SJCRH30 (cell line): ENCODE data around the gene TRIM17. TPM values are rescaled to one million over a fixed set of nuclear protein-coding genes. Genes with fewer than 3 reads are reported as not detected.

ENCODE experiments used
- DNase-seq, 2 experiments: peaks; one replicate each; pipeline ENCODE4 v3.0.0-alpha.2; 2015 to 2020
- H3K27ac ChIP-seq: fragments of 250-450 bp; sonication (Bioruptor Pico); 2 replicates; pipeline ENCODE4 v1.5.1; 2020; ENCODE audit warnings: mild to moderate bottlenecking, moderate library complexity
- H3K27me3 ChIP-seq: fragments of 250-450 bp; sonication (Bioruptor Pico); 2 replicates; pipeline ENCODE4 v1.5.1; 2020; ENCODE audit warnings: mild to moderate bottlenecking, moderate library complexity
- H3K36me3 ChIP-seq: fragments of 250-450 bp; sonication (Bioruptor Pico); 2 replicates; pipeline ENCODE4 v1.5.1; 2020; ENCODE audit warnings: mild to moderate bottlenecking, moderate library complexity
- H3K4me1 ChIP-seq: fragments of 250-450 bp; sonication (Bioruptor Pico); 2 replicates; pipeline ENCODE4 v1.5.1; 2020; ENCODE audit warnings: mild to moderate bottlenecking, moderate library complexity
- H3K4me3 ChIP-seq: fragments of 250-450 bp; sonication (Bioruptor Pico); 2 replicates; pipeline ENCODE4 v1.5.1; 2020; ENCODE audit warnings: mild to moderate bottlenecking, moderate library complexity
- H3K9me3 ChIP-seq: fragments of 250-450 bp; sonication (Bioruptor Pico); replicated peaks from 2 replicates; pipeline ENCODE4 v1.5.1; 2020; ENCODE audit warnings: mild to moderate bottlenecking, moderate library complexity
- total RNA-seq: library from RNA; depleted of rRNA; stranded (reverse); fragments of >200 nt; shearing (Covaris generic); gene quantifications from 2 replicates; pipeline ENCODE4 v1.2.3, GENCODE V29; 2014; rRNA removed

The TRIM17 gene
- total RNA-seq, 1 experiment from 2014 or later: not detected

DNA sequence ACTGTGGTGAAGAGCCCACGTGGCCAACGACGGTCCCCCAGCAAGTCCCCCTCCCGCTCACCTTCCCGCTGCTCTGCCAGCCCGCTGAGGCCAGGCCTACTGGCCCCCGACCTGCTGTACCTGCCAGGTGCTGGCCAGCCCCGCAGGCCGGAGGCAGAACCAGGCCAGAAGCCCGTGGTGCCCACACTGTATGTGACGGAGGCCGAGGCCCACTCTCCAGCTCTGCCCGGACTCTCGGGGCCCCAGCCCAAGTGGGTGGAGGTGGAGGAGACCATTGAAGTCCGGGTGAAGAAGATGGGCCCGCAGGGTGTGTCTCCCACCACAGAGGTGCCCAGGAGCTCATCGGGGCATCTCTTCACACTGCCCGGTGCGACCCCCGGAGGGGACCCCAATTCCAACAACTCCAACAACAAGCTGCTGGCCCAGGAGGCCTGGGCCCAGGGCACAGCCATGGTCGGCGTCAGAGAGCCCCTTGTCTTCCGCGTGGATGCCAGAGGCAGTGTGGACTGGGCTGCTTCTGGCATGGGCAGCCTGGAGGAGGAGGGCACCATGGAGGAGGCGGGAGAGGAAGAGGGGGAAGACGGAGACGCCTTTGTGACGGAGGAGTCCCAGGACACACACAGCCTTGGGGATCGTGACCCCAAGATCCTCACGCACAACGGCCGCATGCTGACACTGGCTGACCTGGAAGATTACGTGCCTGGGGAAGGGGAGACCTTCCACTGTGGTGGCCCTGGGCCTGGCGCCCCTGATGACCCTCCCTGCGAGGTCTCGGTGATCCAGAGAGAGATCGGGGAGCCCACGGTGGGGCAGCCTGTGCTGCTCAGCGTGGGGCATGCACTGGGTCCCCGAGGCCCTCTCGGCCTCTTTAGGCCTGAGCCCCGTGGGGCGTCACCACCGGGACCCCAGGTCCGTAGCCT lies 56.8 kb downstream of the TRIM17 start:
- H3K36me3 ChIP-seq: no peaks in the 10 kb centered on the region

DNA sequence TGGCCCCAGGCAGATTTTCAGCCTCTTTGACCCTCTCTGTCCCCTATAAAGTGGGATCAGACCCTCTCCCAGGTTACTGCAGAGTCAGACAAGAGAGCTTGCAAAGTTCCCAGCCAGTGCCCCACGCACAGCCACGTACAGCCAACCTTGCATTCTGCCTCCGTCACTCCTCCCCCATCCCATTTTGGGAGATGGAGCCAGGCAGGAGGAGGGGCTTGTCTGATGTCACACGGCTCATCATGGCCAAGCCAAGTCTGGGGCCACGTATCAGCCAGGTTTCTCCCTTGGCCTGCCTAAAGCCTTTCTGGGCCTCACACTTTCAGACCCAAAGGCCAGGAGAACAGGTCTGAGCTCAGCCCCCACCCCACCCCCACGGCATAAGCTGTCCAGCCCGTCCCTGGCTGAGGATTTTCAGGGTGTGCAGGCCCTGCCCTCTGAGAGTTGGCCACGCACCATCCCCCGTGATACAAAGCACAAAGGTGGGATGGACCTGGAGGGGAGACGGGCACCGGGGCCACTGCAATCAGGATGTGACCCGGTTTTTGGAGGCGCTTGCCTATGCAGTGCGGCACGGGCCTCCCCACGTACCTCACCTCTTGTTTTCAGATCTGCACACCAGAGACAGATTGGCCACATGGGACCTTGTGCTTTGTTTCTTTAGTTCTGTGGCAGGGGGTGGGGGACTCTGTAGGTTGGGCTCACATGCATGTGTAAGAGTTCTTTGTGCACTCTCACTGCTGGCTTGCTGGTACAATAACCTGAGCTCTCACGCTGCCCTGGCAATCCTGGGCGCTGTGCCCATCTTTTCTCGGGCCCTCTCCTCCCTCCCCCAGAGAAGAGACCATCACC lies 57.7 kb downstream of the TRIM17 start:
- Histone ChIP-seq H3K27me3 (no peaks in the 10 kb centered on the region; the same call in none of the 2 replicates), H3K9me3 (no peaks in the 10 kb centered on the region), H3K36me3 (no peaks in the 10 kb centered on the region)

More for the DNA sequence above, 56.8 kb downstream of the TRIM17 start:
- Histone ChIP-seq H3K9me3 (no peaks in the 10 kb centered on the region), H3K27me3 (no peaks in the 10 kb centered on the region; the same call in 1 of the 2 replicates), H3K4me1 (no peaks in the 10 kb centered on the region), H3K4me3 (no peak overlapping the region), H3K27ac (no peak overlapping the region)
- no peak for DNase-seq

DNA sequence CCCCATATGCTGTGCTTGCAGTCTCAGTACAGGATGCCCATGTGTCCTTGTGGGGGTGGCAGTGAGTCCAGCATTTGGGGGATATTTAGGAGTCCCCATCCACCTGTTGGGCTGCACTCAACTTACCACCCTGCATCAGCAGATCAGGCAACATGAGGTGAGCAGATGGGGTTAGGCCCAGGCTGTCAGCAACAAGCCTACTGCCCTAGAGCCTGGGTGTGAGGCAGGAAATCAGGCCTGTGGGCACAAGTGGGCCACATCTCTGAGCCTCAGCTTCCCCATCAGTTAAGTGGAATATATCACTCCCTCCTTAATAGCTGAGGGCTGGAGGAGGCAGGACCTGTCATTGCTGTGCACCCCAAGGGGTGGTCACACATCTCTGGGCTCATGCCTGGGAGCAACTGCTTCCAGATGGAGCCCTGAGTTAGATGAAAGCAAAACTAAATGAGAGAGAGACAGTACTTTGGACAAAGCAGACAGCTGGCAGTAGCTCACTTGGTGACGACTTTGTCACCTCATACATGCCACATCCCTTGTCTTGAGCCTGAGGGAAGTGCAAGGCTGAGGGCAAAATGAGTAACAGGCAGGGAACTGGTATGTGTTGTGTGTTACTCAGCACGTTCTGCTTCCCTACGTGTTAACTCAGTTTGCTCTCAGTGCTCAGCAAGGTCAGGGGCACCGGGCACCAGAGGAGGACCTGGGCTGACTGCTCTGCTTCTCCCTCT lies 58.5 kb downstream of the TRIM17 start:
- no peaks in the 10 kb centered on the region; the same call in none of the 2 replicates for H3K27me3 ChIP-seq
- no peak for DNase-seq
- no peak overlapping the region for H3K27ac ChIP-seq
- H3K36me3 ChIP-seq: no peaks in the 10 kb centered on the region
- H3K4me1 ChIP-seq: no peaks in the 10 kb centered on the region
- no peaks in the 10 kb centered on the region for H3K9me3 ChIP-seq
- no peak overlapping the region for H3K4me3 ChIP-seq

More for the DNA sequence above, 57.7 kb downstream of the TRIM17 start:
- Histone ChIP-seq H3K27ac (no peak overlapping the region), H3K4me1 (no peaks in the 10 kb centered on the region), H3K4me3 (no peak overlapping the region)
- no peak for DNase-seq

Other genes starting within 250 kb of the TRIM17 start
- gene OBSCN, start 208.8 kb downstream of the TRIM17 start, total RNA-seq: 7.3 and 8.3 TPM in 2 replicates
- 25.5 and 30.7 TPM in 2 replicates for gene TRIM11, start 10.0 kb downstream of the TRIM17 start, total RNA-seq
- 65.0 and 77.0 TPM in 2 replicates for gene RNF187, start 70.5 kb upstream of the TRIM17 start, total RNA-seq